ENCODE results near the gene INTS4. TPM values are rescaled to one million over a fixed set of nuclear protein-coding genes. Genes with fewer than 3 reads are reported as not detected.

INTS4 gene
- total RNA-seq, 2 experiments from 2014 or later, result 50.6 to 57.0 TPM

GRCh38 chr11:78022397-78023396 lies 28.2 kb upstream of the INTS4 start, which contains the start of gene KCTD14:
Gene KCTD14, minus strand, starts transcription at chr11:78023276. Its CDS starts 27 bp downstream, at chr11:78023249.
- no peak within 1 kb of the TSS for H3K4me3 ChIP-seq (ENCODE audit: low read depth, low read length, poor library complexity, severe bottlenecking)
- no TSS peak for BruUV-seq (replicated peaks)
- CTCF ChIA-PET (ENCODE audit: unreplicated experiment), result interaction anchor here (0.6 kb wide), 1 partner anchor 91 kb away, joined by 3 read pairs; no protein-coding TSS in a partner anchor
- POLR2A ChIA-PET, result interaction anchor here (0.7 kb wide), 1 partner anchor 38 kb away, joined by 4 read pairs; no protein-coding TSS in a partner anchor
- H2AFZ ChIP-seq (ENCODE audit: low read length), result no peak within 1 kb of the TSS
- TF ChIP-seq, protein P1, sequence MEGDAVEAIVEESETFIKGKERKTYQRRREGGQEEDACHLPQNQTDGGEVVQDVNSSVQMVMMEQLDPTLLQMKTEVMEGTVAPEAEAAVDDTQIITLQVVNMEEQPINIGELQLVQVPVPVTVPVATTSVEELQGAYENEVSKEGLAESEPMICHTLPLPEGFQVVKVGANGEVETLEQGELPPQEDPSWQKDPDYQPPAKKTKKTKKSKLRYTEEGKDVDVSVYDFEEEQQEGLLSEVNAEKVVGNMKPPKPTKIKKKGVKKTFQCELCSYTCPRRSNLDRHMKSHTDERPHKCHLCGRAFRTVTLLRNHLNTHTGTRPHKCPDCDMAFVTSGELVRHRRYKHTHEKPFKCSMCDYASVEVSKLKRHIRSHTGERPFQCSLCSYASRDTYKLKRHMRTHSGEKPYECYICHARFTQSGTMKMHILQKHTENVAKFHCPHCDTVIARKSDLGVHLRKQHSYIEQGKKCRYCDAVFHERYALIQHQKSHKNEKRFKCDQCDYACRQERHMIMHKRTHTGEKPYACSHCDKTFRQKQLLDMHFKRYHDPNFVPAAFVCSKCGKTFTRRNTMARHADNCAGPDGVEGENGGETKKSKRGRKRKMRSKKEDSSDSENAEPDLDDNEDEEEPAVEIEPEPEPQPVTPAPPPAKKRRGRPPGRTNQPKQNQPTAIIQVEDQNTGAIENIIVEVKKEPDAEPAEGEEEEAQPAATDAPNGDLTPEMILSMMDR (conservative IDR thresholded peaks at IDR 0.05; ENCODE audit: low read length), result no peak
- no peak for TF ChIP-seq EZH2phosphoT487 (IDR thresholded peaks at IDR 0.05; ENCODE audit: borderline replicate concordance, low read depth, low read length)
- H3K9me2 ChIP-seq (ENCODE audit: insufficient read depth, low read length), result no peaks in the 10 kb centered on the region
- no peaks in the 10 kb centered on the region for H3K36me3 ChIP-seq (ENCODE audit: insufficient read depth, low read length)
- H3K9me3 ChIP-seq (ENCODE audit: low read length), result no peaks in the 10 kb centered on the region
- H3K4me1 ChIP-seq (ENCODE audit: insufficient read depth, low read length, poor library complexity, severe bottlenecking), result no peaks in the 10 kb centered on the region
- no peak within 1 kb of the TSS for H3K4me2 ChIP-seq (ENCODE audit: low read length)
- H4K20me1 ChIP-seq (ENCODE audit: insufficient read depth, low read length), result no peaks in the 10 kb centered on the region
- intact Hi-C loops (cut with micrococcal nuclease; ENCODE audit: unreplicated experiment), result no loop called here
- DNase-seq (ENCODE audit: low spot score), result no peak
- H3K79me2 ChIP-seq (ENCODE audit: insufficient read depth, low read depth, low read length), result no peaks in the 10 kb centered on the region
- no peak within 1 kb of the TSS for H3K27ac ChIP-seq (ENCODE audit: low read depth, low read length, poor library complexity, severe bottlenecking)

GRCh38 chr11:78021611-78022010 lies 27.1 kb upstream of the INTS4 start:
- DNase-seq (ENCODE audit: low spot score), result no peak
- intact Hi-C loops (cut with micrococcal nuclease; ENCODE audit: unreplicated experiment), result no loop called here
- POLR2A ChIA-PET, result no interaction called here
- no peak overlapping the region for H3K4me2 ChIP-seq (ENCODE audit: low read length)
- no peak for TF ChIP-seq EZH2phosphoT487 (IDR thresholded peaks at IDR 0.05; ENCODE audit: borderline replicate concordance, low read depth, low read length)
- TF ChIP-seq, protein P1 (conservative IDR thresholded peaks at IDR 0.05; ENCODE audit: low read length), result no peak
- no TSS peak for BruUV-seq (replicated peaks)
- no peak overlapping the region for H2AFZ ChIP-seq (ENCODE audit: low read length)
- H3K9me3 ChIP-seq (ENCODE audit: low read length), result no peaks in the 10 kb centered on the region
- H4K20me1 ChIP-seq (ENCODE audit: insufficient read depth, low read length), result no peaks in the 10 kb centered on the region
- no peaks in the 10 kb centered on the region for H3K4me1 ChIP-seq (ENCODE audit: insufficient read depth, low read length, poor library complexity, severe bottlenecking)
- CTCF ChIA-PET (ENCODE audit: unreplicated experiment), result interaction anchor here (0.5 kb wide), 1 partner anchor 121 kb away, joined by 4 read pairs; no protein-coding TSS in a partner anchor
- no peak overlapping the region for H3K4me3 ChIP-seq (ENCODE audit: low read depth, low read length, poor library complexity, severe bottlenecking)
- H3K9me2 ChIP-seq (ENCODE audit: insufficient read depth, low read length), result no peaks in the 10 kb centered on the region
- H3K36me3 ChIP-seq (ENCODE audit: insufficient read depth, low read length), result no peaks in the 10 kb centered on the region
- H3K79me2 ChIP-seq (ENCODE audit: insufficient read depth, low read depth, low read length), result no peaks in the 10 kb centered on the region
- no peak overlapping the region for H3K27ac ChIP-seq (ENCODE audit: low read depth, low read length, poor library complexity, severe bottlenecking)
